AG09319 (cell line): ENCODE results near the gene ZNF556.
"Not testable (repeated sequence)": the region's sequence is repeated elsewhere in the genome, so short reads cannot be mapped to it uniquely, and the experiment has no call there.

Source experiments
- DNase-seq: peaks from one replicate; pipeline ENCODE4 v3.0.0-alpha.2; 2010; ENCODE audit warnings: low read depth; ENCODE audit errors: extremely low read depth
- TF ChIP-seq, protein P1 (sequence below): IDR thresholded peaks from 2 replicates; pipeline ENCODE4 v1.5.1; 2011; ENCODE audit warnings: low read depth, mild to moderate bottlenecking, inconsistent platforms, low read length, moderate library complexity

Gene ZNF556

GRCh38 chr19:2856457-2857050 is 10.6 kb upstream of the ZNF556 start:
- no peak for DNase-seq
- TF ChIP-seq, protein P1, sequence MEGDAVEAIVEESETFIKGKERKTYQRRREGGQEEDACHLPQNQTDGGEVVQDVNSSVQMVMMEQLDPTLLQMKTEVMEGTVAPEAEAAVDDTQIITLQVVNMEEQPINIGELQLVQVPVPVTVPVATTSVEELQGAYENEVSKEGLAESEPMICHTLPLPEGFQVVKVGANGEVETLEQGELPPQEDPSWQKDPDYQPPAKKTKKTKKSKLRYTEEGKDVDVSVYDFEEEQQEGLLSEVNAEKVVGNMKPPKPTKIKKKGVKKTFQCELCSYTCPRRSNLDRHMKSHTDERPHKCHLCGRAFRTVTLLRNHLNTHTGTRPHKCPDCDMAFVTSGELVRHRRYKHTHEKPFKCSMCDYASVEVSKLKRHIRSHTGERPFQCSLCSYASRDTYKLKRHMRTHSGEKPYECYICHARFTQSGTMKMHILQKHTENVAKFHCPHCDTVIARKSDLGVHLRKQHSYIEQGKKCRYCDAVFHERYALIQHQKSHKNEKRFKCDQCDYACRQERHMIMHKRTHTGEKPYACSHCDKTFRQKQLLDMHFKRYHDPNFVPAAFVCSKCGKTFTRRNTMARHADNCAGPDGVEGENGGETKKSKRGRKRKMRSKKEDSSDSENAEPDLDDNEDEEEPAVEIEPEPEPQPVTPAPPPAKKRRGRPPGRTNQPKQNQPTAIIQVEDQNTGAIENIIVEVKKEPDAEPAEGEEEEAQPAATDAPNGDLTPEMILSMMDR, result no peak

DNA sequence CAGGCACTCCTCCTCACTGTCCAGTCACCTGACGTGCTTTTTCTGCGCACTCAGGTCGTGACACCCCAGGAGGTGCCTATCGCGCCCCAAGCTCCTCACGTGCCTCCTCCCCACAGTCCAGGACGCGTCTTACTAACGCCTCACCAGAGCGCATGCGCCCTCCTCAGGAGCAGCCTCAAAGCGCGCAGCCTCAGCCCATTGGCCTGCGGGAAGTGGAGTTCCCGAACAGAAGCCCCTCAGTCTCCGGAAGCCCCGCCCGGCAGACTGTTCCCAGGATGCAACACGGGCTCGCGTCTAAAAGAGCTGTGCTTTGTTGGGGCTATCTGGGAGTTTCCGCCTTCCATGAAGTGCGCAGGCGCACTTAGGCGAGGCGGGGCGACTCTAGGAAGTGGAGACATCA is 8.3 kb upstream of the ZNF556 start:
- no peak for DNase-seq
- TF ChIP-seq, protein P1, result no peak

- no peak for DNase-seq
- TF ChIP-seq, protein P1, result no peak
Observed at GRCh38 chr19:2863816-2864215, 3.3 kb upstream of the ZNF556 start.

- DNase-seq, result no peak
- TF ChIP-seq, protein P1, result no peak
Observed at GRCh38 chr19:2865334-2866100, 1.6 kb upstream of the ZNF556 start.

GRCh38 chr19:2866495-2867024 is 575 bp upstream of the ZNF556 start:
- no peak for DNase-seq
- TF ChIP-seq, protein P1, result no peak

DNA sequence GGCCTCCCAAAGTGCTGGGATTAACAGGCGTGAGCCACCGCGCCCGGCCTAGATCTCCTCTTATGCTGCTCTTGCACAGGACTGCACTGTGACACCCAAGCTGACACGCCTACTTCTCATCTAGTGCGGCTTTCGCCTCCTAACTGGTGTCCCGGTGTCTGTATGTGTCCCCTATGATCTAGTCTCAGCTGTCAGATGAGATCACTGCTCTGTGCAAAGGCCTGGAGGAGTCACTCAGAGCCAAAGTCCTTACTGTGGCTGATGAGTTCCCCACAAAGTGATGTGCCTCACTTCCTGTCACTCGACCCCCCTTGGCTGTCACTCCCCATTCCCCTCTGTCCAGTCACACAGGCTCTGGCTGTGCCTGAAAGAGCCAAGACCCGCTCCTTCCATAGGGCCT is 2.5 kb downstream of the ZNF556 start:
- DNase-seq, result no peak
- TF ChIP-seq, protein P1, result no peak

GRCh38 chr19:2872175-2872574 is 5.0 kb downstream of the ZNF556 start:
- DNase-seq, result not testable (repeated sequence)
